ENCODE measurements around the gene BSCL2.
"Not testable (repeated sequence)": the region's sequence is repeated elsewhere in the genome, so short reads cannot be mapped to it uniquely, and the experiment has no call there.

BSCL2 gene

DNA sequence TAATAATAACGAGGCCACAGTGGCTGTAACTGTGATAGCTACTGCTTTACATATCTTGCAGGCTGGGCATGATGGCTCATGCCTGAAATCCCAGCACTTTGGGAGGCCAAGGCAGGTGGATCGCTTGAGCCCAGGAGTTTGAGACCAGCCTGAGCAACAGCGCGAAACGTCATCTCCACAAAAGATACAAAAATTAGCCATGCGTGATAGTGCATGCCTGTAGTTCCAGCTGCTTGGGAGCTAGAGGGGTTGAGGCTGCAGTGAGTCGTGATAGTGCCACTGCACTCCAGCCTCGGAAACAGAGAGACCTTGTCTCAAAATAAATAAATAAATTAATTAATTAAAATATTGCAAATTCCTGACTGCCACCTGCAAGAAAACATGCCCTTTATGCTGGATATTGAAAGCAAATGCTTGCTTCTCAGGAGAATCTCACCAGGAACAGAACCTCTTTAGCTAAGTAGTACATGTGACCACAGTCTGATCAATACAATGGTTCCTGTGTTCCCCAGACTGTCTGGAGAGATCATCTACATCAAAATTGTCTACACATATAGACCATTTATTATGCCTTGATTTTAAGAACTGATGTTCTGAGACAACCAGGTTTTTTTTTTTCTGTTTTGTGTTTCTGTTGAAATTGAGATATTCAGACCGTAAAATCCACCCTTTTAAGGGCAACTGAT, 40.4 kb upstream of the BSCL2 start:
- no peak overlapping the region for H3K4me3 ChIP-seq (replicated peaks; ENCODE audit: low read depth, low read length)
- TF ChIP-seq, protein P1, sequence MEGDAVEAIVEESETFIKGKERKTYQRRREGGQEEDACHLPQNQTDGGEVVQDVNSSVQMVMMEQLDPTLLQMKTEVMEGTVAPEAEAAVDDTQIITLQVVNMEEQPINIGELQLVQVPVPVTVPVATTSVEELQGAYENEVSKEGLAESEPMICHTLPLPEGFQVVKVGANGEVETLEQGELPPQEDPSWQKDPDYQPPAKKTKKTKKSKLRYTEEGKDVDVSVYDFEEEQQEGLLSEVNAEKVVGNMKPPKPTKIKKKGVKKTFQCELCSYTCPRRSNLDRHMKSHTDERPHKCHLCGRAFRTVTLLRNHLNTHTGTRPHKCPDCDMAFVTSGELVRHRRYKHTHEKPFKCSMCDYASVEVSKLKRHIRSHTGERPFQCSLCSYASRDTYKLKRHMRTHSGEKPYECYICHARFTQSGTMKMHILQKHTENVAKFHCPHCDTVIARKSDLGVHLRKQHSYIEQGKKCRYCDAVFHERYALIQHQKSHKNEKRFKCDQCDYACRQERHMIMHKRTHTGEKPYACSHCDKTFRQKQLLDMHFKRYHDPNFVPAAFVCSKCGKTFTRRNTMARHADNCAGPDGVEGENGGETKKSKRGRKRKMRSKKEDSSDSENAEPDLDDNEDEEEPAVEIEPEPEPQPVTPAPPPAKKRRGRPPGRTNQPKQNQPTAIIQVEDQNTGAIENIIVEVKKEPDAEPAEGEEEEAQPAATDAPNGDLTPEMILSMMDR (IDR thresholded peaks at IDR 0.05; ENCODE audit: low read length, missing control alignments) = no peak
- no peak for DNase-seq (ENCODE audit: low read depth)

DNA sequence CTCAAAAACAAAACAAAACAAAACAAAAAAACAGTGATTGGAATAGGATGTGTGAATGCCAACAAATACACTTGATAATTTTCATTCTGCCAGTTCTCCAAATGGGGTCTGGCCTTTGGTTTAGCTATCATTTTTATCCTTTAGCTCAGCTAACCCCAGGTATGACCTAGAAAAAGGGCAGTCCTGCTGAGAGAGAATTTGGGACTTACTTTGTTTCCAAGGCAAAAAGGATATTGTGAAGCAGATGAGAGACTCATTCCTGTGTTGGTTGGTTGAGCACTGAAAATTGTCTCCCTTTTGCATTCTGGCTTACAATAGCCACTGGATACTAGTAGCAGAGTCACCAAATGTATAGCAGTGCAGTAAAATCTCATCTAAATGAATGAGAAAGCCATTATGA, 30.0 kb upstream of the BSCL2 start:
- no peak for DNase-seq (ENCODE audit: low read depth)
- TF ChIP-seq, protein P1 (IDR thresholded peaks at IDR 0.05; ENCODE audit: low read length, missing control alignments) = no peak
- no peak overlapping the region for H3K4me3 ChIP-seq (replicated peaks; ENCODE audit: low read depth, low read length)

DNA sequence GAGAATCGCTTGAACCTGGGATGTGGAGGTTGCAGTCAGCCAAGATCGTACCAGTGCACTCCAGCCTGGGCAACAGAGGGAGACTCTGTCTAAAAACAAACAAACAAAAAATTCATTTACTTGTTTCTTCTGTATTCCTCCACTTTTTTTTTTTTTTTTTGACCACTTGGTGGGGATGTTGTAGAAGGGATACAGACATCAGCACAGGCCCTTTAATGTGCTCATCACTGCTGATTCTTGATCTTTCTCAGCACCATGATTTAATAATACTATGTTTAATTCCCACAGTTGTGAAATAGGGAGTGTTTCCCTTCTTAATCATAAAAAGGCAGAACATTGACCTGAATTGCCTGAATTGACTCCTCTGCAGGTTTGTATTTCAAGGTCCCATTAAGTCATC, 25.6 kb upstream of the BSCL2 start:
- H3K4me3 ChIP-seq (replicated peaks; ENCODE audit: low read depth, low read length) = no peak overlapping the region
- TF ChIP-seq, protein P1 (IDR thresholded peaks at IDR 0.05; ENCODE audit: low read length, missing control alignments) = peak; percentile 13
- DNase-seq (ENCODE audit: low read depth) = peak; percentile 53

- DNase-seq (ENCODE audit: low read depth) = not testable (repeated sequence)
- peak overlapping the region; percentile 71 for H3K4me3 ChIP-seq (replicated peaks; ENCODE audit: low read depth, low read length)
Measured at GRCh38 chr11:62730076-62730475, 22.9 kb upstream of the BSCL2 start.

DNA sequence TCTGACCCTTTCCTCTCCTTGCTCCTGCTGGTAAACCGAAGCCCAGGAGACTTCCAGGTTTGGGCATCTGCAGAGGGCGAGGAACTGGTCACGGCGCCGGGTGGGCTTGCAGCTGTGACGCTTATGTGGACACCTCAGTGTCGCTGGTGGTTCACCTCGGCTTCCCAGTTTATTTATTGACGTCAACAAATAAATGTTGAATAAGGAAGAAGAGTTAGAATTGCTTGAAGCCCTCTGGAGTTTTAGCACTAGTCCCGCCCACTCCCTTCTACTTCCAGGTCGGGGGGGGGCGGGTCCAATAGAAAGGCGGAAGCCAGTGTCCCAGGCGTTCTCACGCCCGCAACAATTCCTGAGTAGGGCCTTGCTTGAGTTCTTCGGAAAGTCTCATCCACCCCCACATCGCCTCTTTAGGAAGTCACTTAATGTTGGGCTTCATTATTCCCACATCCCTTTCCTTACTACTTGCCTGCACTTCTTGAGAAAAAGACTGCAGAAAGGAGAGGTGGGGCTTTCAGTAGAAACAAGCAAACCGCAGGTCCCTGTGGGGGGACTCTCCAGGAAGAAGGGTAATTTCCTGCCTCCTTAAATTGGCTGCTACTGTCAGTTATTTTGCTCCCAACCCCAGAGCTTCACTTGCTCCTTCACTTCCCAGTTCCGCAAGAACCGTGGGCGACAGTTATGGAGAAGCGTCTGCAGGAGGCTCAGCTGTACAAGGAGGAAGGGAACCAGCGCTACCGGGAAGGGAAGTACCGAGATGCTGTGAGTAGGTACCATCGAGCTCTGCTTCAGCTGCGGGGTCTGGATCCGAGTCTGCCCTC, 21.2 kb upstream of the BSCL2 start, which contains the start of gene TTC9C:
TTC9C (plus strand) TSS at position 316 of the 818 bp plus-strand sequence; CDS start at position 679, 363 bp downstream.
- peak; percentile 84 for DNase-seq (ENCODE audit: low read depth)
- TF ChIP-seq, protein P1 (IDR thresholded peaks at IDR 0.05; ENCODE audit: low read length, missing control alignments) = no peak
- H3K4me3 ChIP-seq (replicated peaks; ENCODE audit: low read depth, low read length) = peak within 1 kb of the TSS; percentile 71

- TF ChIP-seq, protein P1 (IDR thresholded peaks at IDR 0.05; ENCODE audit: low read length, missing control alignments) = no peak
- peak; percentile 99 for DNase-seq (ENCODE audit: low read depth)
- H3K4me3 ChIP-seq (replicated peaks; ENCODE audit: low read depth, low read length) = peak overlapping the region; percentile 71
Measured at GRCh38 chr11:62727872-62728170, 20.6 kb upstream of the BSCL2 start.

DNA sequence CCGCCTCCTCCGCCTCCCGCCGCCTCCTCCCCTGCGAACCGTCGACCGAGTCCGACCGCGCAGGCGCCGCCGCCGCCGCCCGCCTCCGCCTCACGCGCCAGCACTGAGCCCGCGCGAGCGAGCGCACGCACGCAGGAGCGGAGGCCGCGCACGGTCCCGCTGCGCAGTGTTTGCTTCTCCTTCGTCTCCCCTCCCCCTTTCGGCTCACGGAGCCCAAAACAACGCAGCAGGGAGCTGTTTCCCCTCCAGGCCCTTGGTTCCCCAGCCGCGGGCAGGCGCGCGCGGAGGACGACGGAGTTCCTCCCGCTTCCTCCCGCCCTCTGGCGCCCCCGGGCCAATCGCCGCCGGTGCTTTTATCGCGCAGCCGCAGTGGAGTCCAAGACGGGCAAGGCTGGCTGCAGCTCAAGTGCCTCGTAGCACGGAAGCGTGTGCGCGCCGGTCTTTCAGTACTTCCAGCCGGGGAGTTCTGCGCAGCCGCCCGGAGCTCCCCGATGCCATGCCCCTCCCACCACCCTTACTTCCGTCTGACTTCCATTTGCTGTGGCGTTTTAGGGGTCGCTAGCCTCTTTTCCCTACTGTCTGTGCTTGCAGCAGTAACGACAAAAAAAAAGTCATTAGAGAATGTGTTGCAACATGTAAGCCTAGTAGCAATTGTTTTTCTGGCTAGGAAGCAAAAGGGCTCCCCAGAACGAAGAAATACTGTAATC, 20.1 kb upstream of the BSCL2 start, which contains the start of gene HNRNPUL2:
HNRNPUL2 (minus strand) TSS at position 293 of the 707 bp plus-strand sequence. CDS start 301 bp downstream, outside the sequence.
- peak; percentile 99 for DNase-seq (ENCODE audit: low read depth)
- TF ChIP-seq, protein P1 (IDR thresholded peaks at IDR 0.05; ENCODE audit: low read length, missing control alignments) = no peak
- H3K4me3 ChIP-seq (replicated peaks; ENCODE audit: low read depth, low read length) = peak within 1 kb of the TSS; percentile 71

Data from fibroblast of pulmonary artery (primary cell).